T-helper 2 cell treated with Interferon-gamma antibody and Interleukin-4, amounts not matched to agents 100 ng/mL and 5 ng/mL, for 36 hours (primary cell): ENCODE measurements around the gene SPATA32. TPM values are rescaled to one million over a fixed set of nuclear protein-coding genes. Genes with fewer than 3 reads are reported as not detected.

ENCODE experiments used
- intact Hi-C: fragments of 100-400 bp; cut with micrococcal nuclease; formaldehyde crosslinking; loops from one replicate; pipeline ENCODE4 v1.15.1; 2023
- total RNA-seq: library from RNA; stranded (reverse); gene quantifications from 2 replicates; pipeline ENCODE4 v1.2.3, GENCODE V29; 2022

The SPATA32 gene
- total RNA-seq, 1 donor from 2014 or later = 0.16 TPM

DNA sequence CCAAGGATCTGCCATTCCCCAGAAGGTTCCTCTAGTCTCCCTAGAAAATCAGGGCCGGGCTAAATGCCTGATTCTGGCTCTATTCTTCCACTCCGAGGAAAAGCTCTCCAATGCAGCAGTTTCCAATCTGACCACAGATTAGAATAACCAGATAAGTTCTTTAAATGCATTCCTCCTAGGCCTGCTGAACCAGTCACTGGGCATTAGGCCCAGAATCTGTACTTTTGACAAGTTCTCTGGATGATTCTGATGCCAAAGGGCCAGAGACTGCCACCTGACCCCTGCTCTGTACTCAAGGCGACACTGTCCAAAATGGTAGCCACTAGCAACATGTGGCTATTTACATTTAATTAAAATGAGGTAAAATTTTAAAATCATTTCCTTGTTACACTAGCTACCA is 32.6 kb upstream of the SPATA32 start:
- intact Hi-C loops = no loop called here

DNA sequence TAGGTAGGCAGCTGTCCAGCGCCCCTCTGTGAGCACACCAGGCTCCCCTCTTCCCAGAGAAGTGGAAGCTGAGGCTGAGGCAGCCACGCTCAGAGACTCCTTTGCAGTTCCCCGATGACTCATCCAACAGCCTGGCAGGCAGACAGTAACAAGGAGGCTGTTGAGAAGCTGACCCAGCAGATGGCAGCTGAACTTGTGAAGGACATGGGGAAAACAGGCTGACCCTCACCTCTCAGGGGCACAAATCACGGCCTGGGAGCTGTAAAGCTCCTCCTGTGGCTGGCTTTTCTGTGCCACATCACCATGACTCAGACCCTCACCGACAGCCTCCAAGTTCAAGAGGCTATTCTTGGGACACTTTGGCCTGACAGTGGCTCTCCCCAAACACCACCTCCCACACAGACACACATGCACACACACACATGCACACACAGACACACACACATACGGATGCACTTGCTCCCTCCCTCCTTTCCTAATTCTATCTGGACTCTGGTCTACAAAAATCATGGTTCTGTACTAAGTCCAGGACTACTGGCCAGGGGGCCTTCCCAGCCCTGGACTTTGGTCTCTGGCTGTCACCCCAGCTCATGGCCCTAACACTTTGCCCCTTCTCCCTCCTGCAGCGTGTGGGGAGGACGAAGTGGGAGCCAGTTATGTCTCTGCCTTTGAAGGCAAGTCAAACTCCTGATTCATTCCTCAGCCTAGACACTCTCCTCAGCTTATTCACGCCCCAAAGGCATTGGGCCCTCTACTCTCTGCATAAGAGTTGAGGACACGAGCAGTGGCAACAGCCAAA is 31.7 kb upstream of the SPATA32 start:
- intact Hi-C loops = no loop called here

DNA sequence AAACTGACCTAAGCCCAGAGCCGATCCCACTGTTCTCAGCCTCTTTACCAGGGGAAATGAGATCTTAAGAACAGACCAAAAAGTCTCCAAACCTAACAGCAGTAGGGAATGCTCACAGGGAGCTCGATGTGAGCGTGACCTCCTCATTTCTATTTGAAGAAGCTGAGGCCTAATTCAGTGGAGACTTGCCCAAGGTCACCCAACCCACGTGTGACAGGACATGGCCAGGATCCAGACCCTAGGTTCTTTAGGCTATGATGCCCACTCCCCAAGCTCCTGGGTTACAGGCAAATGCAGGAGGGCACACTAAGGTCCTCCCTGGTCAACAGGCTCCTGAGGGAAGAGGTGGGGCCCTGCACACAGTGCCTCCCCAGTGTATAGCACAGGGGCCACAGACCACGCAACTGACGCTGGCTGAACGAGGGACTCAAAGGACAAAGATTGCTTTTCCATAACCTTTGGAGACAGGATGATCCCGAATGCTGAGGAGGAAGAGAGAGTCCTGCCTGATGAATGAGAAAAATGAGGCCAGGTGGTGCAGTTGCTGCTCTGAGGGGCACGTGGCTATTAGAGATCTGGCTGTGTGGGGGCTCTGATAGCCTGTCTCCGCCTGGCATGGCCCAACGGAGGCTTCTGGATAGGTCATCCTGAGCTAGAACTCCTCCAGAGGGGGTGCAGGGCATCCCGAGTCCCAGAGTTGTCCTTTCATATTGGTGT is 31.0 kb upstream of the SPATA32 start:
- intact Hi-C loops = no loop called here

DNA sequence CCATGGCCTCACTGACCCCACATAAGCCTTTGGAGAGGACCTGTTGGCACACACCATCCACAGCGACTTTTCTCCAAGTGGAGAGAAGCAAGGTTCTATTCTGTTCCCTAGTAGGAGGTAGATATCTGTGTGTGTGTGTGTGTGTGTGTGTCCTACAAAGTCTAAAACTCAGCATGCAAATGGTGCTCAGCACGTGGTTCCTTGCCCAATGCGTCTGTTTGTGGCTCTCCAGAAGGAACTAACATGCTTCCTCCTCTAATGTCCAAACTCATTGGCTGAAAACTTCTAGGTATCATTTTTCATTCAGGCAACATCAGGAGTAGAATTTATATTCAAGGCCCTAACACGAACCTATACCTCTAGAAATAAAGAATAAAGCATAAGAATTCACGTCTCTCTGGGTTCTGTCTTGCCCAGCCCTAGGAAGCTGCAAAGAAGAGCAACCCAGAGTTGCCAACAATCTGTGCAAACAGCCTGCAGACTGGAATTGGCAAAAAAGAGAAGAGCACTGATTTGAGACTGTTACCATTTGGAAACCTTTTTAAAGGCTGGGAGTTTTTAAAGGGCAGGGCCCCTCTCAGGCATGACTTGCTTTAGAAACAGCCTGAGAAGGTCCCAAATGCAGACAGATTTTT is 29.4 kb upstream of the SPATA32 start:
- intact Hi-C loops = no loop called here

GRCh38 chr17:45290269-45290765 is 28.4 kb upstream of the SPATA32 start:
- intact Hi-C loops = no loop called here

DNA sequence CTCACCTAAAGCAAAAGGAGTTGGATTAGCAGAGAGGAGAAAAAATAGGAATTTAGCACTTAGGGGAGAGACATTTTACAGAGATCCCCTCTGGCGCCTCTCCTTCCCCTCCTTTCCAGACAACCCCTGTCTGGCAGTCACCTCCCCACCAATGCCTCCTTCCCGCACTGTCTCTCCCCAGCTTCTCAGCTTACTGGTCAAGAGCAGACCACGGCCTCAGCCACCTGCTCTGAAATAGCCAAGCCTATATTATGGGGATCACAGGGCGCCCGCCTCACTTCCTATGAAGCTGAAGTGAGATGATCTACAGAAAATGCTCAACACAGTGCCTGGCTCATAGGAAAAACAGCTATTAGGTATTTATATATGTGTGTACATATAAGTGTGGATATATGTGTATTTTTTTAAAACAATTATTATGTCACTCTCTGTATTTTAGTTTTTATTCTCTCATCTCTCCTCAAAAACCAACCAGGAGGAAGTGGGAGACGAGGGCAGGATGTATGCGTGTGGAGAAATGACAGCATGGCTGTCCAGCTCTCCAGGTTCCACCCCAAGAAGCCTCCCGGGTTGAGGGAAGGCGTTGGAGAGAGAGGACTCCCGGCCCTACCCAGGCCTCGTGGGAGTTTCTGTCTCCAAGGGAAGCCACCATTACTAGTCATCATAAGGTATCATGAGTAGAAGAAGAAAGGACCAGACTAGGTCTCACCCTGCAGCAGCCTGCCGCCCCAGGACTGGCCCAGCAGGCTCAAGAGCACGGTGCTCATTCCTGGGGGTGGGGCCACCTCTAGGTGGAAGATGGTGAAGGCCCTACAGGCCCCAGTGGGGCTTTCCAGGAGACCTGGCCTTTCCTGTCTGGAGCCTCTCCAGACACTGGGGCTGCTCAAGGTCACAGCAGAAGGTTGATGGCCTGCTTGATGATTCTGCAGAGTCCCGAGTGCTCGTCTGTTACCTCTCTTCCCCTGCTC is 27.7 kb upstream of the SPATA32 start:
- intact Hi-C loops = no loop called here

- intact Hi-C loops = no loop called here
Observed at GRCh38 chr17:45288825-45289224, 26.9 kb upstream of the SPATA32 start.

DNA sequence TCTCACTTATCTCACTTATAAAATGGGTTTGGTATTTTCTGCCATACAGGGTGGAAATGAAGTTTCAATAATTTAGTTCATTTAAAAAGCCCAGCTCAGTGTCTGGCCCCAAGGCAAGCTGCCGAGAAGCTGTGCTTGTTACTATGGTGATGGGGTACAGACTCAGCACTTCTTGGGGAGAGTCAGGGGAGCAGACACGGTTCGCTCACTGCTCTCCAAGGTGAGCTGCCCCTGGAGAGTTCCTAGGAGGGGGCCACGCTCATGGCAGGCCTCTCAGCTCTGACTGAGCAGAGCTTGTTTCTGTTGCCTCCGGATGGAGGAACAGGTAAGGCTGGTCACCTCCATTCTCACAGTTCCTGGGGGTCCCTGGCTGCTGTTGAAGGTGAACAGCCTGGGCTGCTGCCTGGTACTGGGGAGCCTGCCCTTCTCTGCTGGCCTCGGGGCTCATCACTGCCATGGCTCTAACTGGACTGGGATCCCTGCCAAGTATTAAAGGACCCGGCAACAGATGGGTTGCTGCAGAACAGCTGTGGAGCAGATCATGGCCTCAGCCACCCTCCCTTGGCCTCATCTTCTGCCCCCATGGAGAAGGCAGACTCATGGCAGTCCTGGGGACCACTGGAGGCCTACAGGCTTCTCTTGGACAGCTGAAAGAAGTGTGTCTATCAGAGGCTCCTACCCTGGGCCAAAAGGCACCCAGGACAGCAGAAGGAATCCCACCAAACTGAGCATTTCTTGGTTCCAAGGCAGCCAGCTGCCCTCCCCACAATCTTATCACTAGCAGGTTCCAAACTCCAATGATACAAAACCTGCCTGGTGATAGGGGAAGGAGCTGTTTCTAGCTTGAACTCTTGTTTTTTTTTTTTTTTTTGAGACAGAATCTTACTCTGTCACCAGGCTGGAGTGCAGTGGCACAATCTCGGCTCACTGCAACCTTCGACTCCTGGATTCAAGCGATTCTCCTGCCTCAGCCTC is 25.9 kb upstream of the SPATA32 start:
- intact Hi-C loops = no loop called here

GRCh38 chr17:45286286-45286685 is 24.4 kb upstream of the SPATA32 start:
- intact Hi-C loops = no loop called here

DNA sequence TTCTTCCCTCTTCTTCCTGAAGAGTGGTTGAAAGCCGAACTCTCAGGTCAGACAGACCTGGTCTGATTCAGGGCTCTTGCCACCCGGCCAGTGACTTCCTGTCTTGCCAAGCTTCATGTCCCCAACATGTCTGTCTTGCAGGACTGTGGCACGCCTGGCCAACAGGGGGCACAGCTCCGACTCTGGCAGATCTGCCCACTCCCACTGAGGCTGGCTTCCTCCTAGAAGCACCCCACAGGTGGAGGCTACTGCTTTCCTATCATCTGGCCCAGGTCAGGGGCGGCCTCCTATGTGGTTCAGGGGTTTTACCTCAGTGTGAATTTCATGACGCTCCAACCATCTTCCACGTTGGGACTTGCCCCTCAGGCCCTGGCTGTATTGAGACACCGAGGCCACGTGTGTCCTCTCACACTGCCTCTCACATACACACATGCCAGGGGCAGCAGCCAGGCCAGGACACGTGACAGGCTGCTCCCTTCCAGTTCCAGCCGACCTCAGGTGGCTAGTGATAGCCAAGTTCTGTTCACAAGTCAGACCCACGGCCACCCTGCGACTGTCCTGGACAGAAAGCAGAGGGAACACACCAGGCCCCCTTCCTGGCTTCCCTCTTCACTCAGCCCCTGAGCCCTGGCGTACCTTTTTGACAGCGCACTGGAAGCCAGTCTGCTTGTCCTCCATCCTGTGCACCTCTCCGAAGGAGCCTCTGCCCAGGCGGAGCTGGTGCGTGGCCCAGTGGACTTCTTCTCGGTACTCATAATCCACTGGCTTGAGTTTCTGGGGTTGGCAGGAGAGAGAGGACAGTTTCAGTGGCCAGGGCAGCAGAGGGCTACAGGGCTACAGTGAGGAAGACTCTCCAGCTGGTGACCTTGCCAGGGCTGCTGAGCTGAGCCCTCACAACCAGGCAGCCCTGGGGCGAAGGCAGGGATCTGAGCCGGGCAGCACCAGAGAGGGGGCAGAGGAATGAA is 22.6 kb upstream of the SPATA32 start:
- intact Hi-C loops = no loop called here

- intact Hi-C loops = no loop called here
Observed at GRCh38 chr17:45283711-45284110, 21.8 kb upstream of the SPATA32 start.

GRCh38 chr17:45282683-45283644 is 21.1 kb upstream of the SPATA32 start:
- intact Hi-C loops = no loop called here

DNA sequence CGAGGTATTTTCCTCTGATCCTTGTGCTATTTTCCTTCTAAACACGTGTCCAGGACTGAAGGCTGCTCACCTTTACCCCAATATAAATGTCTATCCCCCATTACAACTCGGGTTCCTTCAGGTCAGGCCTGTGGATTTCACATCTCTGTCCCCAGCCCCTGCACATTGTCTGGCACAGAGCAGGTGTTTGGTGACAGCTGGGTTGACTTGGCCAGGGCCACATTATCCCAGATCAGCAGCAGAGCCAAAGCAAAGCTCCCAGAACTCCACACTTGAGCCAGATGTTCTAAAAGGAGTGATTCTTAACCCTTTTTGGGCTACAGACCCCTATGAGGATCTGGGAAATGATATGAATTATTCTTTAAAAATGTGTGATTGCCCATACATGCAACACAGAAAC is 18.0 kb upstream of the SPATA32 start:
- intact Hi-C loops = no loop called here

DNA sequence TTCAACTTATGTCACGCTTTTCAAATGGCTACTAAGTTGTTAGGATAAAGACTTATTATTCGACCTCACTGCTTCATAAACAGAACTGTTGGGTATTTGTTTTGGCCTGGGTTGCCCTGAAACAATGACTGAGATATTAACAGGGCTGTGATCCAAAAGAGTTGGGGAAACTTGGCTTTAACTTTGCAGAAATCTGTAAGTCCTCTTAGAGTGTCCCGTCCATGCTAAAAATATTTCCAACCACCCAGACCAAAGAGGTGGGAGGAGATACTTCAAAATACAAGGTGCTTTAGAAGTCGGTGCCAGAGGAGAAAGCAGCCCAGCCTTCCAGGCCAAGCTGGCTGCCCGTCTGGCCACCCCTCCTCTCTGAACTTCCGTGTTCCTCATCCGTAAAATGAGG is 16.1 kb upstream of the SPATA32 start:
- intact Hi-C loops = loop anchor here (1.0 to 2.0 kb wide), 3 partner anchors 39 to 107 kb away; partner anchors contain the start of gene MAP3K14

GRCh38 chr17:45277216-45277849 is 15.4 kb upstream of the SPATA32 start:
- intact Hi-C loops = loop anchor here (1.0 to 2.0 kb wide), 3 partner anchors 40 to 108 kb away; partner anchors contain the start of gene MAP3K14

- intact Hi-C loops = loop anchor here (2.0 kb wide), 1 partner anchor 57 kb away; no protein-coding TSS in a partner anchor
Observed at GRCh38 chr17:45276031-45276430, 14.1 kb upstream of the SPATA32 start.

GRCh38 chr17:45274033-45274432 is 12.1 kb upstream of the SPATA32 start:
- intact Hi-C loops = no loop called here
